HEK293 (cell line): ENCODE data around the gene DNM1L.
A peak's percentile ranks its signal among the peaks of the same experiment; 100 is the strongest.
"Not testable (repeated sequence)": the region's sequence is repeated elsewhere in the genome, so short reads cannot be mapped to it uniquely, and the experiment has no call there.

ENCODE experiments used
- CTCF ChIA-PET: fragments of 350-600 bp; formaldehyde crosslinking; extraction: SDS; loops from one replicate; lab custom pipeline; 2021; ENCODE audit warnings: antibody characterized with exemption; lab: Yijun Ruan, JAX
- POLR2A ChIA-PET: fragments of 300-600 bp; formaldehyde crosslinking; extraction: SDS; loops from one replicate; lab custom pipeline; 2020; ENCODE audit warnings: antibody characterized with exemption, inconsistent platforms; lab: Yijun Ruan, JAX
- H3K27ac ChIP-seq: fragments of 200-500 bp; sonication (Bioruptor generic); 2 replicates; pipeline ENCODE4 v1.5.1; 2014; ENCODE audit warnings: low read depth, low read length, control low read depth, inconsistent platforms; ENCODE audit errors: extremely low read depth
- H3K36me3 ChIP-seq, 2 experiments: fragments of 200-500 bp in 1 of 2; sonication (Bioruptor generic) in 1 of 2; 1 replicate in 1 of 2; 2 replicates in 1 of 2; pipeline ENCODE4 v1.5.1; 2014 to 2017; ENCODE audit warnings: inconsistent platforms in 2 of 2, low read length in 2 of 2; ENCODE audit not compliant: control insufficient read depth in 2 of 2, insufficient read depth in 1 of 2
- H3K4me1 ChIP-seq: fragments of 200-500 bp; sonication (Bioruptor generic); 2 replicates; pipeline ENCODE4 v1.5.1; 2014; ENCODE audit warnings: mild to moderate bottlenecking, low read length, inconsistent platforms; ENCODE audit not compliant: control insufficient read depth, insufficient read depth
- H3K4me3 ChIP-seq: 2 replicates; pipeline ENCODE4 v1.5.1; 2011; ENCODE audit warnings: low read depth, mild to moderate bottlenecking, control low read depth, low read length, moderate library complexity
- H3K9me3 ChIP-seq: fragments of 200-500 bp; sonication (Bioruptor generic); 2 replicates; pipeline ENCODE4 v1.5.1; 2014; ENCODE audit warnings: low read depth, low read length, inconsistent platforms; ENCODE audit not compliant: control insufficient read depth, insufficient read depth
- KLF1 ChIP-seq: fragments of 450-650 bp; formaldehyde crosslinking; IDR thresholded peaks from 2 replicates; pipeline ENCODE4 v1.5.1; 2016; ENCODE audit warnings: missing biosample characterization, missing genetic modification characterization
- SCRT1 ChIP-seq: fragments of 450-650 bp; formaldehyde crosslinking; IDR thresholded peaks from 2 replicates; pipeline ENCODE4 v1.5.1; 2016; ENCODE audit warnings: missing biosample characterization, missing genetic modification characterization, borderline replicate concordance
- SETDB1 ChIP-seq: IDR thresholded peaks from one replicate; pipeline ENCODE4 v1.6.1; 2017; ENCODE audit warnings: mild to moderate bottlenecking, low read length, moderate library complexity, mixed read lengths; ENCODE audit not compliant: insufficient read length
- ZBTB6 ChIP-seq: fragments of 450-650 bp; formaldehyde crosslinking; IDR thresholded peaks from 2 replicates; pipeline ENCODE4 v1.5.1; 2017; ENCODE audit warnings: missing biosample characterization, missing genetic modification characterization
- ZNF133 ChIP-seq: fragments of 450-650 bp; formaldehyde crosslinking; IDR thresholded peaks from 2 replicates; pipeline ENCODE4 v1.5.1; 2016; ENCODE audit warnings: missing biosample characterization, missing genetic modification characterization
- ZNF169 ChIP-seq: fragments of 450-650 bp; formaldehyde crosslinking; IDR thresholded peaks from 2 replicates; pipeline ENCODE4 v1.5.1; 2016; ENCODE audit warnings: missing biosample characterization, missing genetic modification characterization
- ZNF202 ChIP-seq: fragments of 450-650 bp; formaldehyde crosslinking; IDR thresholded peaks from 2 replicates; pipeline ENCODE4 v1.5.1; 2016; ENCODE audit warnings: missing biosample characterization, missing genetic modification characterization, borderline replicate concordance
- ZNF544 ChIP-seq: fragments of 450-650 bp; formaldehyde crosslinking; IDR thresholded peaks from 2 replicates; pipeline ENCODE4 v1.5.0; 2017; ENCODE audit warnings: missing biosample characterization, missing genetic modification characterization
- TF ChIP-seq, protein P1 (sequence below): fragments of 450-650 bp; formaldehyde crosslinking; IDR thresholded peaks from 2 replicates; pipeline ENCODE4 v1.5.1; 2016; ENCODE audit warnings: missing biosample characterization, missing genetic modification characterization, borderline replicate concordance
- TF ChIP-seq, protein P2 (sequence below): fragments of 450-650 bp; formaldehyde crosslinking; IDR thresholded peaks from 2 replicates; pipeline ENCODE4 v1.5.1; 2017; ENCODE audit warnings: missing biosample characterization, missing genetic modification characterization

DNM1L gene

GRCh38 chr12:32695787-32696186 lies 16.7 kb downstream of the DNM1L start:
- Histone ChIP-seq H3K36me3 (peaks cover 0 to 7% of the 10 kb centered on the region in 2 experiments; a peak in 2 of 3 replicates), H3K9me3 (no peaks in the 10 kb centered on the region), H3K4me3 (no peak overlapping the region), H3K4me1 (peaks cover 23% of the 10 kb centered on the region), H3K27ac (no peak overlapping the region)
- CTCF ChIA-PET, result interaction anchor here (1.0 kb wide), 1 partner anchor 60 kb away, joined by 5 read pairs; the partner anchor contains the start of gene YARS2
- POLR2A ChIA-PET, result no interaction called here
- no peak for TF ChIP-seq ZNF544 (tag by site-specific recombination)
- TF ChIP-seq SETDB1, result peak; percentile 52
- peak; percentile 97 for TF ChIP-seq ZNF133

- Histone ChIP-seq H3K36me3 (peaks cover 0 to 7% of the 10 kb centered on the region in 2 experiments; a peak in 2 of 3 replicates), H3K4me3 (no peak overlapping the region), H3K4me1 (peaks cover 21% of the 10 kb centered on the region), H3K27ac (no peak overlapping the region), H3K9me3 (no peaks in the 10 kb centered on the region)
- ChIA-PET CTCF (no interaction called here), POLR2A (no interaction called here)
- TF ChIP-seq SCRT1 (tag by site-specific recombination), result no peak
- no peak for TF ChIP-seq ZNF169 (tag by site-specific recombination)
- TF ChIP-seq, protein P1, sequence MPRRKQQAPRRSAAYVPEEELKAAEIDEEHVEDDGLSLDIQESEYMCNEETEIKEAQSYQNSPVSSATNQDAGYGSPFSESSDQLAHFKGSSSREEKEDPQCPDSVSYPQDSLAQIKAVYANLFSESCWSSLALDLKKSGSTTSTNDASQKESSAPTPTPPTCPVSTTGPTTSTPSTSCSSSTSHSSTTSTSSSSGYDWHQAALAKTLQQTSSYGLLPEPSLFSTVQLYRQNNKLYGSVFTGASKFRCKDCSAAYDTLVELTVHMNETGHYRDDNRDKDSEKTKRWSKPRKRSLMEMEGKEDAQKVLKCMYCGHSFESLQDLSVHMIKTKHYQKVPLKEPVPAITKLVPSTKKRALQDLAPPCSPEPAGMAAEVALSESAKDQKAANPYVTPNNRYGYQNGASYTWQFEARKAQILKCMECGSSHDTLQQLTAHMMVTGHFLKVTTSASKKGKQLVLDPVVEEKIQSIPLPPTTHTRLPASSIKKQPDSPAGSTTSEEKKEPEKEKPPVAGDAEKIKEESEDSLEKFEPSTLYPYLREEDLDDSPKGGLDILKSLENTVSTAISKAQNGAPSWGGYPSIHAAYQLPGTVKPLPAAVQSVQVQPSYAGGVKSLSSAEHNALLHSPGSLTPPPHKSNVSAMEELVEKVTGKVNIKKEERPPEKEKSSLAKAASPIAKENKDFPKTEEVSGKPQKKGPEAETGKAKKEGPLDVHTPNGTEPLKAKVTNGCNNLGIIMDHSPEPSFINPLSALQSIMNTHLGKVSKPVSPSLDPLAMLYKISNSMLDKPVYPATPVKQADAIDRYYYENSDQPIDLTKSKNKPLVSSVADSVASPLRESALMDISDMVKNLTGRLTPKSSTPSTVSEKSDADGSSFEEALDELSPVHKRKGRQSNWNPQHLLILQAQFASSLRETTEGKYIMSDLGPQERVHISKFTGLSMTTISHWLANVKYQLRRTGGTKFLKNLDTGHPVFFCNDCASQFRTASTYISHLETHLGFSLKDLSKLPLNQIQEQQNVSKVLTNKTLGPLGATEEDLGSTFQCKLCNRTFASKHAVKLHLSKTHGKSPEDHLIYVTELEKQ (tag by site-specific recombination), result no peak
- peak; percentile 61 for TF ChIP-seq KLF1 (tag by site-specific recombination)
Measured at GRCh38 chr12:32697445-32697844, 18.3 kb downstream of the DNM1L start.

DNA sequence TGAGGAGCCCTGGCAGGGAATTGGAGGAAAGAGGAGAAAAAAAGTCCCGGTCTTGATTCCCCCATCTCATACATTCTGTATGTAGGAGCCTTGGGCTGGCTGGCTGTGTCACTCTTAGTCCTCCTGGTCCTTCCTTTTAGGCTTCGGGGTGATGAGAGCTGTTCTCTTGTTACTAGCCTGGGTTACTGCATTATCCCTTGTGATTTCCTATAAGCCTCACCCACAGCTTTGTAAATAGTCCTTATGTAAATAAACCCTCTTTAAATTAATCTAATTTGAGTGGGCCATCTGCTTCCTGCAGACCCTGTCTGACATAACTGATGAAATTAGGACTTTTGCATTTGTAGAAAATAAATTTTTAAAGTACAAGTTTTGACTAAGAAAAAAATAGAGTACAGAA lies 19.2 kb downstream of the DNM1L start:
- H3K9me3 ChIP-seq, result no peaks in the 10 kb centered on the region
- peaks cover 0 to 7% of the 10 kb centered on the region in 2 experiments; a peak in 2 of 3 replicates for H3K36me3 ChIP-seq
- CTCF ChIA-PET, result no interaction called here
- POLR2A ChIA-PET, result no interaction called here
- H3K4me1 ChIP-seq, result peaks cover 25% of the 10 kb centered on the region
- no peak overlapping the region for H3K4me3 ChIP-seq
- TF ChIP-seq, protein P2, sequence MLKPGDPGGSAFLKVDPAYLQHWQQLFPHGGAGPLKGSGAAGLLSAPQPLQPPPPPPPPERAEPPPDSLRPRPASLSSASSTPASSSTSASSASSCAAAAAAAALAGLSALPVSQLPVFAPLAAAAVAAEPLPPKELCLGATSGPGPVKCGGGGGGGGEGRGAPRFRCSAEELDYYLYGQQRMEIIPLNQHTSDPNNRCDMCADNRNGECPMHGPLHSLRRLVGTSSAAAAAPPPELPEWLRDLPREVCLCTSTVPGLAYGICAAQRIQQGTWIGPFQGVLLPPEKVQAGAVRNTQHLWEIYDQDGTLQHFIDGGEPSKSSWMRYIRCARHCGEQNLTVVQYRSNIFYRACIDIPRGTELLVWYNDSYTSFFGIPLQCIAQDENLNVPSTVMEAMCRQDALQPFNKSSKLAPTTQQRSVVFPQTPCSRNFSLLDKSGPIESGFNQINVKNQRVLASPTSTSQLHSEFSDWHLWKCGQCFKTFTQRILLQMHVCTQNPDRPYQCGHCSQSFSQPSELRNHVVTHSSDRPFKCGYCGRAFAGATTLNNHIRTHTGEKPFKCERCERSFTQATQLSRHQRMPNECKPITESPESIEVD (tag by site-specific recombination), result 0 out of 2 replicates have a peak, but pooled peaks have one; percentile 24
- no peak for TF ChIP-seq ZBTB6 (tag by site-specific recombination)
- H3K27ac ChIP-seq, result no peak overlapping the region

DNA sequence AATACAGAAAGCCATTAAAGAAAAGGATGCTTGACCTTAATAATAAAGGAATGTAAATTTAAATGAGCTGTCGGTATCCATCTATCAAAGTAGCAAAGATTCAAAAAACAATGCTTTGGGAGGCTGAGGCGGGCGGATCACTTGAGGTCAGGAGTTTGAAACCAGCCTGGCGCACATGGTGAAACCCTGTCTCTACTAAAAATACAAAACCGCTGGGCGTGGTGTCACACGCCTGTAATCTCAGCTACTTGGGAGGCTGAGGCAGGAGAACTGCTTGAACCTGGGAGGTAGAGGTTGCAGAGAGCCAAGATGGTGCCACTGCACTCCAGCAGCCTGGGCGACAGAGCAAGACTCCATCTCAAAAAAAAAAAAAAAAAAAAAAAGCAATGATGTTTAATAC lies 20.3 kb downstream of the DNM1L start:
- H3K4me1 ChIP-seq, result peaks cover 27% of the 10 kb centered on the region
- not testable (repeated sequence) for H3K4me3 ChIP-seq, H3K27ac ChIP-seq
- POLR2A ChIA-PET, result interaction anchor here (1.3 kb wide), 1 partner anchor 14 kb away, joined by 3 read pairs; no protein-coding TSS in a partner anchor
- TF ChIP-seq ZNF202 (tag by site-specific recombination), result 0 out of 2 replicates have a peak, but pooled peaks have one; percentile 34
- TF ChIP-seq, all 188 proteins: peak for 1; not testable (repeated sequence) for 187
- CTCF ChIA-PET, H3K9me3 ChIP-seq, H3K36me3 ChIP-seq: not testable (repeated sequence)
